H1 (cell line): ENCODE data around the gene MTNR1A. TPM values are rescaled to one million over a fixed set of nuclear protein-coding genes. Genes with fewer than 3 reads are reported as not detected.

Source experiments
- CTCF ChIA-PET: fragments of 300-600 bp; sonication (Branson Sonifier 250); formaldehyde crosslinking; loops from one replicate; lab custom pipeline; 2021; ENCODE audit not compliant: partially characterized antibody; lab: Charles Lee
- POLR2A ChIA-PET: fragments of 300-600 bp; sonication (Branson Sonifier 250); formaldehyde crosslinking; loops from one replicate; lab custom pipeline; 2021; ENCODE audit warnings: inconsistent platforms; ENCODE audit not compliant: partially characterized antibody; lab: Charles Lee
- DNase-seq, 2 experiments: peaks; one replicate each; pipeline versions ENCODE4 v3.0.0 to v3.0.0-alpha.2; 2010 to 2022; ENCODE audit warnings: low spot score in 2 of 2, low read depth in 1 of 2, mixed read lengths in 1 of 2
- FAIRE-seq: peaks from 2 replicates; lab custom pipeline; 2011; peaks lifted over from hg19 to GRCh38; lab: Jason Lieb, UNC
- H2AFZ ChIP-seq: 2 replicates; pipeline ENCODE4 v1.8.1; 2012; ENCODE audit warnings: low read length, inconsistent platforms
- H2AK5ac ChIP-seq: 2 replicates; pipeline ENCODE4 v1.6.1; 2013; ENCODE audit warnings: low read depth, low read length
- H2BK120ac ChIP-seq: replicated peaks from 2 replicates; pipeline ENCODE3; 2013; ENCODE audit warnings: low read depth, low read length, inconsistent platforms
- H2BK12ac ChIP-seq: 2 replicates; pipeline ENCODE4 v1.6.1; 2013; ENCODE audit warnings: low read depth, low read length
- H2BK15ac ChIP-seq: 2 replicates; pipeline ENCODE4 v1.6.1; 2013; ENCODE audit warnings: low read length
- H2BK20ac ChIP-seq: 2 replicates; pipeline ENCODE4 v1.6.1; 2013; ENCODE audit warnings: low read length
- H2BK5ac ChIP-seq: 2 replicates; pipeline ENCODE4 v1.6.1; 2013; ENCODE audit warnings: low read depth, low read length
- H3K14ac ChIP-seq: 2 replicates; pipeline ENCODE4 v1.6.1; 2013; ENCODE audit warnings: inconsistent platforms; ENCODE audit not compliant: insufficient read length
- H3K18ac ChIP-seq: 2 replicates; pipeline ENCODE4 v1.6.1; 2013; ENCODE audit warnings: low read length; ENCODE audit errors: extremely low read depth
- H3K23ac ChIP-seq: 2 replicates; pipeline ENCODE4 v1.6.1; 2013; ENCODE audit warnings: inconsistent platforms; ENCODE audit not compliant: insufficient read length
- H3K23me2 ChIP-seq: 2 replicates; pipeline ENCODE4 v1.6.1; 2013; ENCODE audit warnings: low read depth, low read length
- H3K27ac ChIP-seq: 2 replicates; pipeline ENCODE4 v1.6.1; 2011; ENCODE audit warnings: low read depth, low read length, inconsistent platforms
- H3K27me3 ChIP-seq, 4 experiments: replicated peaks in 1 of 4; 1 replicate in 1 of 4; 2 replicates in 3 of 4; pipeline versions ENCODE4 v1.6.1 to v1.8.1; 2011 to 2013; ENCODE audit warnings: low read length in 3 of 4, mild to moderate bottlenecking in 3 of 4, inconsistent platforms in 2 of 4, mixed read lengths in 2 of 4, moderate library complexity in 1 of 4; ENCODE audit not compliant: control insufficient read depth in 3 of 4, insufficient read depth in 3 of 4; ENCODE audit errors: extremely low read depth in 1 of 4
- H3K36me3 ChIP-seq, 4 experiments: 2 replicates each; pipeline versions ENCODE4 v1.6.1 to v1.8.1; 2011 to 2013; ENCODE audit warnings: mild to moderate bottlenecking in 4 of 4, low read length in 3 of 4, moderate library complexity in 2 of 4, control low read depth in 1 of 4, inconsistent platforms in 1 of 4; ENCODE audit not compliant: insufficient read depth in 4 of 4, control insufficient read depth in 2 of 4
- H3K4ac ChIP-seq: replicated peaks from 2 replicates; pipeline ENCODE3; 2013; ENCODE audit warnings: low read length, low read depth, mixed read lengths, inconsistent platforms; ENCODE audit not compliant: insufficient read length
- H3K4me1 ChIP-seq, 4 experiments: replicated peaks in 1 of 4; 1 replicate in 1 of 4; 2 replicates in 3 of 4; pipeline versions ENCODE4 v1.6.1 to v1.8.1; 2011 to 2013; ENCODE audit warnings: low read length in 3 of 4, inconsistent platforms in 2 of 4, mixed read lengths in 1 of 4; ENCODE audit not compliant: insufficient read depth in 4 of 4, control insufficient read depth in 3 of 4
- H3K4me2 ChIP-seq, 2 experiments: 2 replicates each; pipeline versions ENCODE4 v1.6.1 to v1.8.1; 2011 to 2013; ENCODE audit warnings: low read depth in 2 of 2, low read length in 2 of 2, control low read depth in 1 of 2, inconsistent platforms in 1 of 2, mild to moderate bottlenecking in 1 of 2; ENCODE audit not compliant: insufficient read depth in 1 of 2
- H3K4me3 ChIP-seq, 4 experiments: fragments of 200-600, 300-600 bp in 1 of 4; sonication (generic), shearing (Covaris generic), sonication (Bioruptor Twin) in 1 of 4; 2 replicates each; pipeline versions ENCODE4 v1.5.1 to v1.8.1; 2011 to 2016; ENCODE audit warnings: low read length in 4 of 4, low read depth in 3 of 4, control low read depth in 2 of 4, inconsistent platforms in 2 of 4, mild to moderate bottlenecking in 2 of 4, mixed read lengths in 1 of 4, moderate library complexity in 1 of 4; ENCODE audit not compliant: insufficient read depth in 2 of 4; ENCODE audit errors: extremely low read depth in 1 of 4
- H3K56ac ChIP-seq: replicated peaks from 2 replicates; pipeline ENCODE3; 2013; ENCODE audit warnings: low read depth, mild to moderate bottlenecking, mixed read lengths, low read length, inconsistent platforms; ENCODE audit not compliant: insufficient read length
- H3K79me1 ChIP-seq: 2 replicates; pipeline ENCODE4 v1.6.1; 2013; ENCODE audit warnings: low read depth, low read length, control low read depth
- H3K79me2 ChIP-seq, 2 experiments: 2 replicates each; pipeline versions ENCODE4 v1.6.1 to v1.8.1; 2012 to 2013; ENCODE audit warnings: low read length in 2 of 2, mild to moderate bottlenecking in 2 of 2, inconsistent platforms in 1 of 2; ENCODE audit not compliant: insufficient read depth in 2 of 2, control insufficient read depth in 1 of 2
- H3K9ac ChIP-seq, 4 experiments: replicated peaks in 1 of 4; 1 replicate in 1 of 4; 2 replicates in 3 of 4; pipeline versions ENCODE4 v1.6.1 to v1.8.1; 2011 to 2013; ENCODE audit warnings: low read depth in 3 of 4, low read length in 3 of 4, control low read depth in 2 of 4, mild to moderate bottlenecking in 2 of 4, moderate library complexity in 2 of 4, inconsistent platforms in 1 of 4; ENCODE audit errors: extremely low read depth in 1 of 4
- H3K9me3 ChIP-seq, 2 experiments: 2 replicates each; pipeline versions ENCODE4 v1.6.1 to v1.8.1; 2012 to 2013; ENCODE audit warnings: mild to moderate bottlenecking in 2 of 2, moderate library complexity in 2 of 2, control low read depth in 1 of 2, inconsistent platforms in 1 of 2, low read depth in 1 of 2, low read length in 1 of 2, mixed read lengths in 1 of 2; ENCODE audit not compliant: insufficient read depth in 2 of 2
- H4K20me1 ChIP-seq, 2 experiments: replicated peaks in 1 of 2; 2 replicates each; pipeline versions ENCODE3 to v1.8.1; 2011 to 2013; ENCODE audit warnings: inconsistent platforms in 2 of 2, low read length in 2 of 2, mild to moderate bottlenecking in 1 of 2; ENCODE audit not compliant: insufficient read depth in 2 of 2, control insufficient read depth in 1 of 2
- H4K5ac ChIP-seq: 2 replicates; pipeline ENCODE4 v1.6.1; 2013; ENCODE audit warnings: low read length, low read depth, mixed read lengths, inconsistent platforms; ENCODE audit not compliant: insufficient read length
- H4K8ac ChIP-seq: 2 replicates; pipeline ENCODE4 v1.8.0; 2013; ENCODE audit warnings: mild to moderate bottlenecking, moderate library complexity, low read length, inconsistent platforms; ENCODE audit not compliant: insufficient read depth; ENCODE audit errors: extremely low read depth
- H4K91ac ChIP-seq: replicated peaks from 2 replicates; pipeline ENCODE3; 2013; ENCODE audit warnings: low read length, mixed read lengths, inconsistent platforms; ENCODE audit not compliant: insufficient read length
- CHD1 ChIP-seq: IDR thresholded peaks from 2 replicates; pipeline ENCODE4 v1.6.1; 2012; ENCODE audit warnings: low read depth, low read length, improper control_type of control experiment
- PHF8 ChIP-seq: fragments of 200-600 bp; sonication (generic); conservative IDR thresholded peaks from 2 replicates; pipeline ENCODE4 v1.7.1; 2012; ENCODE audit warnings: low read depth, mild to moderate bottlenecking, inconsistent platforms, low read length, moderate library complexity
- TCF12 ChIP-seq: IDR thresholded peaks from 2 replicates; pipeline ENCODE4 v1.6.1; 2011; ENCODE audit warnings: low read depth, mild to moderate bottlenecking, low read length
- WGBS, 2 experiments: shearing (Covaris generic) in 1 of 2; methylation state at CpG; one replicate each; pipeline versions ENCODE4 v1.1.6 to v1.1.7; 2013 to 2015; ENCODE audit warnings: low lambda C conversion rate in 2 of 2, mixed read lengths in 2 of 2, inconsistent platforms in 1 of 2, low coverage in 1 of 2, missing lambda C conversion rate in 1 of 2; ENCODE audit not compliant: insufficient replicate concordance in 2 of 2, insufficient coverage in 1 of 2, insufficient read length in 1 of 2; ENCODE audit errors: extremely low coverage in 1 of 2, missing lambda C conversion rate in 1 of 2; 5-methylcytosine and 5-hydroxymethylcytosine counted together
- polyA plus RNA-seq, 7 experiments: library from polyadenylated mRNA; depleted of rRNA in 3 of 7; stranded (reverse) in 5 of 7; unstranded in 2 of 7; fragments of >200 nt in 5 of 7; fragments of 200-250 nt in 2 of 7; gene quantifications; 1 replicate in 5 of 7; 2 replicates in 1 of 7; 4 replicates in 1 of 7; pipeline versions ENCODE4 v1.2.1 to v1.2.3, GENCODE V29; 2011 to 2013; ENCODE audit warnings: missing spikeins in 2 of 7, mixed read lengths in 2 of 7
- total RNA-seq: library from RNA; stranded (reverse); fragmentation: NEBNext Ultra II Directional; extraction: Animal tissue kit (Norgen Biotek cat#: 25700); gene quantifications from 2 replicates; pipeline ENCODE4 v1.2.1, GENCODE V29; 2021
- TF ChIP-seq, protein P1 (sequence below): IDR thresholded peaks from 2 replicates; pipeline ENCODE4 v1.6.1; 2011; ENCODE audit warnings: low read length, improper control_type of control experiment

Gene MTNR1A
- total and polyA plus RNA-seq, 2 of the 8 experiments (the other 6 are each of a cell fraction or from before 2014, with no cell fraction given), result 0.45 to 1.0 TPM

GRCh38 chr4:186501554-186501953, 53.8 kb downstream of the MTNR1A start:
- Histone ChIP-seq H2BK15ac (no peak overlapping the region), H3K14ac (no peak overlapping the region), H3K9me3 (no peaks in the 10 kb centered on the region), H2BK120ac (no peak overlapping the region), H3K79me2 (no peaks in the 10 kb centered on the region), H4K5ac (no peak overlapping the region)
- FAIRE-seq, result no peak
- TF ChIP-seq CHD1, result no peak
- no peak for TF ChIP-seq TCF12
- no peak for TF ChIP-seq PHF8
- TF ChIP-seq, protein P1, sequence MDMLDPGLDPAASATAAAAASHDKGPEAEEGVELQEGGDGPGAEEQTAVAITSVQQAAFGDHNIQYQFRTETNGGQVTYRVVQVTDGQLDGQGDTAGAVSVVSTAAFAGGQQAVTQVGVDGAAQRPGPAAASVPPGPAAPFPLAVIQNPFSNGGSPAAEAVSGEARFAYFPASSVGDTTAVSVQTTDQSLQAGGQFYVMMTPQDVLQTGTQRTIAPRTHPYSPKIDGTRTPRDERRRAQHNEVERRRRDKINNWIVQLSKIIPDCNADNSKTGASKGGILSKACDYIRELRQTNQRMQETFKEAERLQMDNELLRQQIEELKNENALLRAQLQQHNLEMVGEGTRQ, result no peak
- TF ChIP-seq, all 59 proteins: peak for 0
- Histone ChIP-seq H2BK20ac (no peak overlapping the region), H3K23ac (no peak overlapping the region), H2BK5ac (no peak overlapping the region), H3K18ac (no peak overlapping the region), H3K79me1 (no peaks in the 10 kb centered on the region), H4K20me1 (no peaks in the 10 kb centered on the region), H4K91ac (no peak overlapping the region), H3K4me1 (peaks cover 0 to 2% (median 0%) of the 10 kb centered on the region in 4 experiments; a peak in 1 of 7 replicates), H2AK5ac (no peak overlapping the region), H3K27me3 (no peaks in the 10 kb centered on the region), H3K56ac (no peak overlapping the region), H3K36me3 (no peaks in the 10 kb centered on the region), H4K8ac (no peak overlapping the region), H3K4ac (no peak overlapping the region), H2AFZ (no peak overlapping the region), H3K9ac (no peak overlapping the region), H3K23me2 (no peaks in the 10 kb centered on the region), H2BK12ac (no peak overlapping the region), H3K4me2 (no peak overlapping the region; a peak in 1 of 4 replicates), H3K27ac (no peak overlapping the region), H3K4me3 (no peak overlapping the region)
- no peak for DNase-seq
- ChIA-PET POLR2A (no interaction called here), CTCF (interaction anchor here (1.2 to 1.6 kb wide), 2 partner anchors 30 to 53 kb away, joined by 3 read pairs; no protein-coding TSS in a partner anchor)
- 93% methylated on average over 8 of the region's 8 CpGs; no CpG with 5 or more reads in 1 of the 2 experiments for WGBS, 2 experiments
